GM12874 (cell line): Measurements from ENCODE around the gene SLC17A3.

ENCODE experiments used
- CTCF ChIP-seq: IDR thresholded peaks from 2 replicates; pipeline ENCODE4 v1.5.1; 2011; ENCODE audit warnings: low read depth, mild to moderate bottlenecking, control low read depth, low read length, moderate library complexity; ENCODE audit not compliant: insufficient read depth

SLC17A3 gene

GRCh38 chr6:25874118-25874517, at the start of gene SLC17A3:
Gene SLC17A3 (minus strand): TSS chr6:25874243. CDS start chr6:25868387, 5,856 bp downstream.
- TF ChIP-seq CTCF: no peak

GRCh38 chr6:25922301-25922700, 48.3 kb upstream of the SLC17A3 start:
- TF ChIP-seq CTCF: no peak

DNA sequence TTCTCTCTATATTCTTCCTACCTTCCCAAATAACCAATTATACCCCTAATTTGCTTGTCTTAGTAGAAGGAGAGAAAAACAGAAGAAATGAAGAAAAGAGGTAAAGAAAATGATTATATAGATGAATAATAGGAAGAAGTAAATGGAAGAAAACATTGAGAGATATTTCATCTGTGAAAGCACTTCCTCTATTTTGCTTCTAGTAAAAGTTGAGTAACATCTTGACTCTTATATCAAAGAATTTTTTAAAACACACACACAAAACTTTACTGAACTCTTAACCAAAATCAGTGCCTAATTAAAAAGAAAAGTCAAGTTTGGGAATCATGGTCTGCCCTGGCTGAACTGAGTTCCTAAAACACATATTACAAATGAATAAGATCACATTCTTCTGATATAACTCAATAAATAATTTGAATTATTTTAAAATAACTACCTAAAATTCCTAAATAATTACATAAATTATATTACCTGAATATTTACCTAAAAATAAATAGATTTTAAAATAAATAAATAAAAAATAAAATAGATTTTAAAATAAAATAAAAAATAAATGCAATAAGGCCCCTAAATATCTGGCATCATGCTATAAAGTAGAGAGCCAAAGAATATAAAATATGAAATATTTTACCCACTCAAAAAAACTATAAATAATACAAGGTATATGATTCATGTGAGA, 47.6 kb upstream of the SLC17A3 start:
- TF ChIP-seq CTCF: no peak

- no peak for TF ChIP-seq CTCF
Observed at GRCh38 chr6:25919657-25920056, 45.6 kb upstream of the SLC17A3 start.

GRCh38 chr6:25918083-25918683, 44.1 kb upstream of the SLC17A3 start:
- no peak for TF ChIP-seq CTCF

DNA sequence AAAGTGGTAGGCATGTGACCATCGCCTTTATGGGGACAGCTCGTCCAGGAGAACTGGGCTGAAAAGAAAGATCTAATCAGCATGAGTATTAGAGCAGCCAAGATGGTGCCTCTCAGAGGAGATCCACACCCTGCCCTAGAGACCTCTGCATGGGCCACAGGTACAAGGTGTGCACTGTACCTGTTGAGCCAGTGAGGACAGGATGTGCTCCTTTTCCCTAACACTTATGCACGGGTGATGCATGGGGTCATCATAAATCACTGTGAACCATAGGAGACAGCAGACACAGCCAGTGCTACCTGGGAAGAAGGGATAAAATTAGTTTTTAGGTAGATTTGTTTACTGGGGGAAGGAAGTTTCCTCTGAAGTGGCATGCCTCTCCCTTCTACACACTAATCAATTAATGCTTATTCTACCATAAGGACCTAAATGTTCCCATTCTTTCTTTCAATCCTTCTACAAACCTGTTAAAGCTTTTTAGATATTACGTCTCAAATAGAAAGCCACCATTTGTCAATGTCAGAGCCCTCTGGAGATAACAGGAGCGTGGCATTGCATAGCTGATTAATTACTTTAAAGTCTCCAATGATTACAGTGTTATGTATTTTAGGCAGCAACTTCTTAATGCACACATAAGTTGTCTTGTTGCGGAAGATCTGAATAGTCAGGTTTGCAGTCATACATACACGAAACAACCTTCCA, 42.9 kb upstream of the SLC17A3 start:
- no peak for TF ChIP-seq CTCF

GRCh38 chr6:25916330-25916729, 42.3 kb upstream of the SLC17A3 start:
- TF ChIP-seq CTCF: no peak
